Measurements from ENCODE around the gene SLC9A3.

Gene SLC9A3

GRCh38 chr5:535846-536698 is 11.8 kb upstream of the SLC9A3 start (continued):
- TF ChIP-seq WT1 (tag by site-specific recombination; IDR thresholded peaks at IDR 0.05) (no peak), GFI1B (tag by site-specific recombination; IDR thresholded peaks at IDR 0.05) (no peak), PRDM1 (tag by site-specific recombination; IDR thresholded peaks at IDR 0.05) (peak; percentile 62; the same call in 1 of the 2 replicates), ZNF221 (tag by site-specific recombination; IDR thresholded peaks at IDR 0.05; ENCODE audit: borderline replicate concordance) (no peak), GLIS2 (tag by site-specific recombination; IDR thresholded peaks at IDR 0.05) (no peak), ZNF292 (tag by site-specific recombination; IDR thresholded peaks at IDR 0.05; ENCODE audit: borderline replicate concordance, low read depth) (no peak), ZBTB26 (tag by site-specific recombination; optimal IDR thresholded peaks at IDR 0.05) (no peak), ZNF645 (tag by site-specific recombination; IDR thresholded peaks at IDR 0.05) (no peak), ZNF501 (tag by site-specific recombination; IDR thresholded peaks at IDR 0.05) (no peak), ZNF23 (tag by site-specific recombination; IDR thresholded peaks at IDR 0.05; ENCODE audit: borderline replicate concordance) (no peak), ZNF704 (tag by site-specific recombination; IDR thresholded peaks at IDR 0.05) (no peak), ZNF600 (tag by site-specific recombination; IDR thresholded peaks at IDR 0.05) (peak; percentile 37; the same call in 1 of the 2 replicates), ZFP69B (tag by site-specific recombination; IDR thresholded peaks at IDR 0.05) (no peak), SP2 (tag by site-specific recombination; IDR thresholded peaks at IDR 0.05) (no peak), GLIS1 (tag by site-specific recombination; IDR thresholded peaks at IDR 0.05) (no peak)

- peak; percentile 49; the same call in 1 of the 2 replicates for TF ChIP-seq GLIS2 (tag by site-specific recombination; IDR thresholded peaks at IDR 0.05)
- 0 out of 2 replicates have a peak, but pooled peaks have one; percentile 34 for TF ChIP-seq ZNF341 (tag by site-specific recombination; IDR thresholded peaks at IDR 0.05; ENCODE audit: low read depth)
- TF ChIP-seq ZNF398 (tag by site-specific recombination; IDR thresholded peaks at IDR 0.05), result no peak
- no peak overlapping the region for H3K4me3 ChIP-seq (ENCODE audit: low read depth, low read length)
- no peaks in the 10 kb centered on the region for H3K4me1 ChIP-seq (ENCODE audit: control insufficient read depth, insufficient read depth, low read length)
- no peaks in the 10 kb centered on the region for H3K9me3 ChIP-seq (ENCODE audit: control insufficient read depth, insufficient read depth, low read depth, low read length)
- ChIA-PET POLR2A (no interaction called here), CTCF (no interaction called here)
- no peak overlapping the region for H3K27ac ChIP-seq (ENCODE audit: extremely low read depth, low read depth, low read length)
- H3K36me3 ChIP-seq (ENCODE audit: control insufficient read depth in 2 of 2, insufficient read depth in 1 of 2, low read length in 2 of 2), result no peaks in the 10 kb centered on the region
These were observed 10.8 kb upstream of the SLC9A3 start for GRCh38 chr5:534743-535671.
